Neural cell (in vitro differentiated cells): Measurements from ENCODE around the gene POU2F2. TPM values are rescaled to one million over a fixed set of nuclear protein-coding genes. Genes with fewer than 3 reads are reported as not detected.

ENCODE experiments used
- H2AFZ ChIP-seq: fragments of 200-600, 300-800 bp; sonication (generic), shearing (Covaris generic); 2 replicates; pipeline ENCODE4 v1.6.0; 2014; ENCODE audit warnings: low read depth, mild to moderate bottlenecking, antibody characterized with exemption, low read length, moderate library complexity
- H3F3A ChIP-seq: fragments of 200-600 bp; shearing (Covaris generic); 2 replicates; pipeline ENCODE4 v1.6.1; 2016; ENCODE audit warnings: mild to moderate bottlenecking, moderate library complexity, mixed read lengths, antibody characterized with exemption, low read length; ENCODE audit not compliant: insufficient read depth, poor library complexity, severe bottlenecking
- H3K27ac ChIP-seq: fragments of 200-600, 300-800 bp; sonication (generic), shearing (Covaris generic); 2 replicates; pipeline ENCODE4 v1.5.1; 2014; ENCODE audit warnings: mild to moderate bottlenecking, low read length, moderate library complexity
- H3K27me3 ChIP-seq: fragments of 300-800, 200-600 bp; sonication (generic), shearing (Covaris generic); 2 replicates; pipeline ENCODE4 v1.6.0; 2014; ENCODE audit warnings: mild to moderate bottlenecking, low read depth, low read length, moderate library complexity; ENCODE audit not compliant: insufficient read depth
- H3K36me3 ChIP-seq: fragments of 300-800, 200-600 bp; sonication (generic), shearing (Covaris generic); 2 replicates; pipeline ENCODE4 v1.5.1; 2014; ENCODE audit warnings: mild to moderate bottlenecking, antibody characterized with exemption, low read length, moderate library complexity; ENCODE audit not compliant: insufficient read depth
- H3K4me2 ChIP-seq: fragments of 300-800, 200-600 bp; sonication (generic), shearing (Covaris generic); 2 replicates; pipeline ENCODE4 v1.6.0; 2014; ENCODE audit warnings: mild to moderate bottlenecking, low read length
- H3K4me3 ChIP-seq: fragments of 300-800, 200-600 bp; sonication (generic), shearing (Covaris generic); 2 replicates; pipeline ENCODE4 v1.5.1; 2014; ENCODE audit warnings: mild to moderate bottlenecking, low read length, moderate library complexity
- H3K79me2 ChIP-seq: fragments of 200-600 bp; shearing (Covaris generic); replicated peaks from 2 replicates; pipeline ENCODE4 v1.6.0; 2014; ENCODE audit warnings: mild to moderate bottlenecking, low read length, moderate library complexity; ENCODE audit not compliant: insufficient read depth
- H3K9ac ChIP-seq: fragments of 300-800, 200-600 bp; sonication (generic), shearing (Covaris generic); 2 replicates; pipeline ENCODE4 v1.6.1; 2016; ENCODE audit warnings: mild to moderate bottlenecking, low read length, mixed read lengths
- H3K9me2 ChIP-seq: fragments of 200-600 bp; shearing (Covaris generic); 2 replicates; pipeline ENCODE4 v1.6.1; 2016; ENCODE audit warnings: mild to moderate bottlenecking, low read length, mixed read lengths; ENCODE audit not compliant: insufficient read depth
- H3K9me3 ChIP-seq: fragments of 200-600, 300-800 bp; sonication (generic), shearing (Covaris generic); 2 replicates; pipeline ENCODE4 v1.6.1; 2016; ENCODE audit warnings: mild to moderate bottlenecking, mixed run types, low read length, moderate library complexity, mixed read lengths
- H4K20me1 ChIP-seq: fragments of 200-600 bp; shearing (Covaris generic); 2 replicates; pipeline ENCODE4 v1.6.1; 2016; ENCODE audit warnings: mild to moderate bottlenecking, mixed run types; ENCODE audit not compliant: insufficient read depth
- EP300 ChIP-seq: fragments of 450-650 bp; conservative IDR thresholded peaks from 2 replicates; pipeline ENCODE4 v1.6.1; 2014; ENCODE audit warnings: antibody characterized with exemption, mild to moderate bottlenecking, moderate library complexity; ENCODE audit not compliant: poor library complexity, severe bottlenecking
- EZH2 ChIP-seq: fragments of 200-600, 300-800 bp; shearing (Covaris generic), sonication (generic); IDR thresholded peaks from 2 replicates; pipeline ENCODE4 v1.6.1; 2014; ENCODE audit warnings: antibody characterized with exemption, low read length, borderline replicate concordance, mild to moderate bottlenecking; ENCODE audit not compliant: insufficient read depth, poor library complexity, severe bottlenecking
- MXI1 ChIP-seq: fragments of 450-650 bp; conservative IDR thresholded peaks from 2 replicates; pipeline ENCODE4 v1.6.1; 2014; ENCODE audit warnings: antibody characterized with exemption, mild to moderate bottlenecking; ENCODE audit not compliant: poor library complexity, severe bottlenecking
- POLR2AphosphoS5 ChIP-seq: IDR thresholded peaks from 2 replicates; pipeline ENCODE4 v1.6.1; 2012
- RAD21 ChIP-seq: fragments of 450-650 bp; conservative IDR thresholded peaks from 2 replicates; pipeline ENCODE4 v1.6.1; 2014; ENCODE audit warnings: antibody characterized with exemption, mild to moderate bottlenecking, moderate library complexity
- SMC3 ChIP-seq: fragments of 450-650 bp; conservative IDR thresholded peaks from 2 replicates; pipeline ENCODE4 v1.6.1; 2014; ENCODE audit warnings: antibody characterized with exemption, mild to moderate bottlenecking, moderate library complexity; ENCODE audit not compliant: poor library complexity
- TAF1 ChIP-seq: IDR thresholded peaks from 2 replicates; pipeline ENCODE4 v1.6.1; 2012; ENCODE audit warnings: low read depth
- polyA plus RNA-seq: library from polyadenylated mRNA; depleted of rRNA; stranded (reverse); fragments of >200 nt; gene quantifications from 2 replicates; pipeline ENCODE4 v1.2.3, GENCODE V29; 2014
- TF ChIP-seq, protein P1 (sequence below): fragments of 450-650 bp; IDR thresholded peaks from 2 replicates; pipeline ENCODE4 v1.5.1; 2014; ENCODE audit warnings: antibody characterized with exemption, mild to moderate bottlenecking, moderate library complexity; ENCODE audit not compliant: poor library complexity, severe bottlenecking
- TF ChIP-seq, protein P2 (sequence below): IDR thresholded peaks from 2 replicates; pipeline ENCODE4 v1.6.1; 2012; ENCODE audit warnings: borderline replicate concordance

The POU2F2 gene
- polyA plus RNA-seq, 1 donor from 2014 or later = 7.7 TPM

GRCh38 chr19:42111384-42111783 lies 20.9 kb downstream of the POU2F2 start:
- H3K4me3 ChIP-seq = no peak overlapping the region
- no peak overlapping the region for H3K27ac ChIP-seq
- H3F3A ChIP-seq = no peaks in the 10 kb centered on the region
- no peak overlapping the region for H3K4me2 ChIP-seq
- no peaks in the 10 kb centered on the region for H4K20me1 ChIP-seq
- TF ChIP-seq, protein P1, sequence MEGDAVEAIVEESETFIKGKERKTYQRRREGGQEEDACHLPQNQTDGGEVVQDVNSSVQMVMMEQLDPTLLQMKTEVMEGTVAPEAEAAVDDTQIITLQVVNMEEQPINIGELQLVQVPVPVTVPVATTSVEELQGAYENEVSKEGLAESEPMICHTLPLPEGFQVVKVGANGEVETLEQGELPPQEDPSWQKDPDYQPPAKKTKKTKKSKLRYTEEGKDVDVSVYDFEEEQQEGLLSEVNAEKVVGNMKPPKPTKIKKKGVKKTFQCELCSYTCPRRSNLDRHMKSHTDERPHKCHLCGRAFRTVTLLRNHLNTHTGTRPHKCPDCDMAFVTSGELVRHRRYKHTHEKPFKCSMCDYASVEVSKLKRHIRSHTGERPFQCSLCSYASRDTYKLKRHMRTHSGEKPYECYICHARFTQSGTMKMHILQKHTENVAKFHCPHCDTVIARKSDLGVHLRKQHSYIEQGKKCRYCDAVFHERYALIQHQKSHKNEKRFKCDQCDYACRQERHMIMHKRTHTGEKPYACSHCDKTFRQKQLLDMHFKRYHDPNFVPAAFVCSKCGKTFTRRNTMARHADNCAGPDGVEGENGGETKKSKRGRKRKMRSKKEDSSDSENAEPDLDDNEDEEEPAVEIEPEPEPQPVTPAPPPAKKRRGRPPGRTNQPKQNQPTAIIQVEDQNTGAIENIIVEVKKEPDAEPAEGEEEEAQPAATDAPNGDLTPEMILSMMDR = no peak
- TF ChIP-seq, protein P2, sequence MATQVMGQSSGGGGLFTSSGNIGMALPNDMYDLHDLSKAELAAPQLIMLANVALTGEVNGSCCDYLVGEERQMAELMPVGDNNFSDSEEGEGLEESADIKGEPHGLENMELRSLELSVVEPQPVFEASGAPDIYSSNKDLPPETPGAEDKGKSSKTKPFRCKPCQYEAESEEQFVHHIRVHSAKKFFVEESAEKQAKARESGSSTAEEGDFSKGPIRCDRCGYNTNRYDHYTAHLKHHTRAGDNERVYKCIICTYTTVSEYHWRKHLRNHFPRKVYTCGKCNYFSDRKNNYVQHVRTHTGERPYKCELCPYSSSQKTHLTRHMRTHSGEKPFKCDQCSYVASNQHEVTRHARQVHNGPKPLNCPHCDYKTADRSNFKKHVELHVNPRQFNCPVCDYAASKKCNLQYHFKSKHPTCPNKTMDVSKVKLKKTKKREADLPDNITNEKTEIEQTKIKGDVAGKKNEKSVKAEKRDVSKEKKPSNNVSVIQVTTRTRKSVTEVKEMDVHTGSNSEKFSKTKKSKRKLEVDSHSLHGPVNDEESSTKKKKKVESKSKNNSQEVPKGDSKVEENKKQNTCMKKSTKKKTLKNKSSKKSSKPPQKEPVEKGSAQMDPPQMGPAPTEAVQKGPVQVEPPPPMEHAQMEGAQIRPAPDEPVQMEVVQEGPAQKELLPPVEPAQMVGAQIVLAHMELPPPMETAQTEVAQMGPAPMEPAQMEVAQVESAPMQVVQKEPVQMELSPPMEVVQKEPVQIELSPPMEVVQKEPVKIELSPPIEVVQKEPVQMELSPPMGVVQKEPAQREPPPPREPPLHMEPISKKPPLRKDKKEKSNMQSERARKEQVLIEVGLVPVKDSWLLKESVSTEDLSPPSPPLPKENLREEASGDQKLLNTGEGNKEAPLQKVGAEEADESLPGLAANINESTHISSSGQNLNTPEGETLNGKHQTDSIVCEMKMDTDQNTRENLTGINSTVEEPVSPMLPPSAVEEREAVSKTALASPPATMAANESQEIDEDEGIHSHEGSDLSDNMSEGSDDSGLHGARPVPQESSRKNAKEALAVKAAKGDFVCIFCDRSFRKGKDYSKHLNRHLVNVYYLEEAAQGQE = no peak
- no peak for TF ChIP-seq TAF1
- TF ChIP-seq SMC3 = no peak
- no peak for TF ChIP-seq EZH2
- TF ChIP-seq POLR2AphosphoS5 = no peak
- no peak for TF ChIP-seq RAD21
- TF ChIP-seq EP300 = no peak
- no peak for TF ChIP-seq MXI1
- H2AFZ ChIP-seq = no peak overlapping the region
- no peaks in the 10 kb centered on the region for H3K36me3 ChIP-seq
- no peaks in the 10 kb centered on the region for H3K9me2 ChIP-seq
- no peaks in the 10 kb centered on the region for H3K9me3 ChIP-seq
- H3K27me3 ChIP-seq = no peaks in the 10 kb centered on the region
- no peak overlapping the region for H3K9ac ChIP-seq
- no peaks in the 10 kb centered on the region for H3K79me2 ChIP-seq

GRCh38 chr19:42110658-42111057 lies 21.6 kb downstream of the POU2F2 start:
- no peak for TF ChIP-seq SMC3
- no peak for TF ChIP-seq EZH2
- TF ChIP-seq, protein P1 = no peak
- no peak for TF ChIP-seq MXI1
- no peak for TF ChIP-seq POLR2AphosphoS5
- no peak for TF ChIP-seq RAD21
- TF ChIP-seq, protein P2 = no peak
- TF ChIP-seq TAF1 = no peak
- no peak for TF ChIP-seq EP300
- H3K9me2 ChIP-seq = no peaks in the 10 kb centered on the region
- H3K9ac ChIP-seq = no peak overlapping the region

More at GRCh38 chr19:42110658-42111057, 21.6 kb downstream of the POU2F2 start:
- Histone ChIP-seq H3K9me3 (no peaks in the 10 kb centered on the region), H3F3A (no peaks in the 10 kb centered on the region), H3K36me3 (no peaks in the 10 kb centered on the region), H3K27ac (no peak overlapping the region), H3K79me2 (no peaks in the 10 kb centered on the region), H4K20me1 (no peaks in the 10 kb centered on the region), H3K4me3 (no peak overlapping the region), H3K4me2 (no peak overlapping the region), H2AFZ (no peak overlapping the region), H3K27me3 (no peaks in the 10 kb centered on the region)
